Left ventricle myocardium superior (tissue), 1 donor: ENCODE results near the gene NPC1. TPM values are rescaled to one million over a fixed set of nuclear protein-coding genes. Genes with fewer than 3 reads are reported as not detected.
"Not testable (repeated sequence)": the region's sequence is repeated elsewhere in the genome, so short reads cannot be mapped to it uniquely, and the experiment has no call there.

Source experiments
- ATAC-seq: fragments of 200-7000 bp; cut with Tn5 transposase; one replicate; pipeline ENCODE4 v1.9.1; 2020; ENCODE audit warnings: mild to moderate bottlenecking, moderate library complexity
- DNase-seq: peaks from one replicate; pipeline ENCODE4 v3.0.0-alpha.2; 2020
- intact Hi-C: fragments of 100-400 bp; cut with micrococcal nuclease; formaldehyde crosslinking; loops from one replicate; pipeline ENCODE4 v1.11.0; 2022
- total RNA-seq: library from RNA; stranded (reverse); fragmentation: NEBNext Ultra II Directional; extraction: Animal tissue kit (Norgen Biotek cat#: 25700); gene quantifications from one replicate; pipeline ENCODE4 v1.2.1, GENCODE V29; 2021
- donor health status: DM: no; HTN: yes; CAD: no; lungs with severe emphysema.

Gene NPC1
- total RNA-seq, 1 donor from 2014 or later: 13.3 TPM

GRCh38 chr18:23503963-23504344 is 82.4 kb downstream of the NPC1 start:
- DNase-seq (no peak), ATAC-seq (no peak)
- intact Hi-C loops: no loop called here

GRCh38 chr18:23503038-23503962 is 83.0 kb downstream of the NPC1 start, which contains the start of gene RMC1:
TSS of gene RMC1 (plus strand) at chr18:23503511. CDS start at chr18:23503619, 108 bp downstream.
- intact Hi-C loops: no loop called here
- DNase-seq (peak; percentile 99), ATAC-seq (peak; percentile 99)

GRCh38 chr18:23502516-23503037 is 83.7 kb downstream of the NPC1 start:
- intact Hi-C loops: no loop called here
- ATAC-seq (no peak), DNase-seq (no peak)

- intact Hi-C loops: no loop called here
- ATAC-seq (no peak), DNase-seq (no peak)
Measured at GRCh38 chr18:23501626-23502025, 84.7 kb downstream of the NPC1 start.

- intact Hi-C loops: no loop called here
- DNase-seq: no peak
- no peak for ATAC-seq
Measured at GRCh38 chr18:23499291-23499781, 87.0 kb downstream of the NPC1 start.

GRCh38 chr18:23498877-23499276 is 87.4 kb downstream of the NPC1 start:
- intact Hi-C loops: no loop called here
- DNase-seq: peak; percentile 47
- no peak for ATAC-seq

- intact Hi-C loops: no loop called here
- ATAC-seq (no peak), DNase-seq (no peak)
Measured at GRCh38 chr18:23498117-23498516, 88.2 kb downstream of the NPC1 start.

- intact Hi-C loops: no loop called here
- ATAC-seq: peak; percentile 94
- peak; percentile 57 for DNase-seq
Measured at GRCh38 chr18:23495723-23496440, 90.4 kb downstream of the NPC1 start.

- ATAC-seq (no peak), DNase-seq (no peak)
- intact Hi-C loops: no loop called here
Measured at GRCh38 chr18:23494992-23495391, 91.3 kb downstream of the NPC1 start.

GRCh38 chr18:23493654-23494053 is 92.7 kb downstream of the NPC1 start:
- intact Hi-C loops: no loop called here

GRCh38 chr18:23489586-23489985 is 96.7 kb downstream of the NPC1 start:
- intact Hi-C loops, DNase-seq, ATAC-seq: not testable (repeated sequence)

More at GRCh38 chr18:23493654-23494053, 92.7 kb downstream of the NPC1 start:
- ATAC-seq (no peak), DNase-seq (no peak)

- no peak for ATAC-seq
- DNase-seq: no peak
- intact Hi-C loops: no loop called here
Measured at GRCh38 chr18:23487738-23488570, 98.4 kb downstream of the NPC1 start.

GRCh38 chr18:23485386-23485785 is 100.9 kb downstream of the NPC1 start:
- intact Hi-C loops: no loop called here
- no peak for DNase-seq
- no peak for ATAC-seq

- intact Hi-C loops: no loop called here
- DNase-seq (no peak), ATAC-seq (no peak)
Measured at GRCh38 chr18:23484561-23485182, 101.6 kb downstream of the NPC1 start.

Other genes starting within 250 kb of the NPC1 start
- 54.8 TPM for gene RIOK3, start 133.2 kb downstream of the NPC1 start, total RNA-seq
- 12.6 TPM for gene RMC1, start 83.0 kb downstream of the NPC1 start, total RNA-seq
- gene ANKRD29, start 76.4 kb upstream of the NPC1 start, total RNA-seq: 9.8 TPM
- gene LAMA3, start 102.9 kb upstream of the NPC1 start, total RNA-seq: 3.4 TPM